GM20000 (cell line): ENCODE data around the gene PACS1.

ENCODE experiments used
- DNase-seq: peaks from one replicate; pipeline ENCODE4 v3.0.0; 2012; ENCODE audit warnings: low spot score
- TF ChIP-seq, protein P1 (sequence below): IDR thresholded peaks from 2 replicates; pipeline ENCODE4 v1.5.1; 2012; ENCODE audit warnings: mild to moderate bottlenecking, control low read depth; ENCODE audit errors: extremely low read depth, missing control alignments

Gene PACS1

DNA sequence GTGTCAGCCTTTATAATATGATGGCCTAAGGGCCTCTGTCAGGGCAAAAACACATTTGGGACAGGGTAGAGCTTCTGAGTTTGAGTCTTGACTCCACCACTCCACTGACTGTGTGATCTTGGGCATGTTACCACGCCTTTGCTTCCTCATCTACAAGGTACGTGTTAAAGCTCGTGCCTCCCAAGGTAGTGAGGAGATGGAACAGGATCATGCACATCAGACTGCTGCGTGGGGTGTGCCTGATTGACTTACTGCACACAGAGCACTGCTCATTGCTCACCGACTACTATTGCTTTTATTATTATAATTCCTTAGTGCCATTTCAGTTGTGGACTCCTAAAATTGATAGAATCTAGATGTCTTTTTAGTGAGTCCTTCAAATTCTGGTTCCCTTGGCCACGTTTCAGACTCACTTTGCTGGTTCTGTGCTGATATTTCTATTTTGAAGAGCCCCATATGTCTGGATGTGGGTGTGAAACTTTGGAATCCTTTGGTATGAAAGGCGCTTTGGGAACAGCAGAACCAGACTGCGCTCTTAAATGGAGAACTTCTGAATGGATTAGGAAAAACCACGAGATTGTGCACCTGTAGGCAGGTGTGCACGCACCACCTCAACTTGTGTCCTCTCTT, 154.3 kb downstream of the PACS1 start:
- TF ChIP-seq, protein P1, sequence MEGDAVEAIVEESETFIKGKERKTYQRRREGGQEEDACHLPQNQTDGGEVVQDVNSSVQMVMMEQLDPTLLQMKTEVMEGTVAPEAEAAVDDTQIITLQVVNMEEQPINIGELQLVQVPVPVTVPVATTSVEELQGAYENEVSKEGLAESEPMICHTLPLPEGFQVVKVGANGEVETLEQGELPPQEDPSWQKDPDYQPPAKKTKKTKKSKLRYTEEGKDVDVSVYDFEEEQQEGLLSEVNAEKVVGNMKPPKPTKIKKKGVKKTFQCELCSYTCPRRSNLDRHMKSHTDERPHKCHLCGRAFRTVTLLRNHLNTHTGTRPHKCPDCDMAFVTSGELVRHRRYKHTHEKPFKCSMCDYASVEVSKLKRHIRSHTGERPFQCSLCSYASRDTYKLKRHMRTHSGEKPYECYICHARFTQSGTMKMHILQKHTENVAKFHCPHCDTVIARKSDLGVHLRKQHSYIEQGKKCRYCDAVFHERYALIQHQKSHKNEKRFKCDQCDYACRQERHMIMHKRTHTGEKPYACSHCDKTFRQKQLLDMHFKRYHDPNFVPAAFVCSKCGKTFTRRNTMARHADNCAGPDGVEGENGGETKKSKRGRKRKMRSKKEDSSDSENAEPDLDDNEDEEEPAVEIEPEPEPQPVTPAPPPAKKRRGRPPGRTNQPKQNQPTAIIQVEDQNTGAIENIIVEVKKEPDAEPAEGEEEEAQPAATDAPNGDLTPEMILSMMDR = no peak

DNA sequence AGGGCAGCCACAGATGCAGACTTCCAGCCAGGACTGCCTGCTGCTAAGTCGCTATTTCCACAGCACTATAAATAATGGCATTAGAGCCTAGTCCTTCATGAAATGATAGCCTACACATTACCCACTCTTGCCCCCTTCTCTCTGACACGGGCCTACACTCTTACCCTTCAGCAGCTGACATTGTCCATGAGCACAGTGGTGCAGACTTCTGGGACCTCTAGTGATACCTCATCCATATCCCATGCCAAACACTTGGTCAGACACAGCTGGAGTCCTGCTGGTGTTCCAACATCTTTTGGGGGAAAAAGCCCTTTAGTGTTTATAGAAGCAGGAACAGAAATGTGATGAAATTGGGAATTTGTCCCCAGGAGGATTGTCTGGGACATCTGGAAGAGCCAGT, 155.0 kb downstream of the PACS1 start:
- TF ChIP-seq, protein P1 = no peak
- no peak for DNase-seq

More for the DNA sequence above, 154.3 kb downstream of the PACS1 start:
- DNase-seq = no peak

DNA sequence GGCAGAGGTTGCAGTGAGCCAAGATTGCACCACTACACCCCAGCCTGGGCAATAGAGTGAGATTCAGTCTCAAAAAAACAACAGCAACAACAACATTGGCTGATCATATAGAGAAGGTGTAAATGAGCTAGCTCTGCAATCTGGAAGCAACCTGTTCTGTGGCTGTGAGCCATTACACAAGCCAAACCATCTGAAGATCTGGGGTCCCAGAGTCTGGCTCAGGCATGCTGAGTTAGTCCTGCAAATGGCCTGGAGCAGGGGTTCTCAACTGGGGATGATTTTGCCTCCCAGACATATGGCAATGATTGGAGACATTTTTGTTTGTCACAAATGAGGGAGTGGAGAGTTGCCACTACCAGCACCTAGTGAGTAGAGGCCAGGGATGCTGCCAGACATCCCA, 156.0 kb downstream of the PACS1 start:
- TF ChIP-seq, protein P1 = no peak
- DNase-seq = no peak

DNA sequence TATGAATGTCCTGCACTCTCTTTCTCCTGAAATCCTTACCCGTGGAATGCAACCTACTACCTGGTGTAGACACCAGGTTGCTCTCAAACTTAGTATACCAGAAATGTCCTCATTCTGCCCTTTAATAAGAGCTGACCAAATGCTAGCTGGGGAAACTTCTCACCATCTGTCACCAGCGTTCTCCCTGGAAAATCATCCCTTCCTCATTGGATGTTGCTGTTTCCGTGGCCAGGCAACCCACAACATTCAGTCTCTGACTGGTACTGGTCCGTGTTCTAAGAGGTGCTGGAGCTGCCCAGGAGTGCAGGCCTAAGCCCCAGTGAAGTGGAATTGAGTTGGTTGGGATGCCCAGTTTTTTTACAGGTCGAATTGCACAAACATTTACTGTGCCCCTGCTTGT, 157.6 kb downstream of the PACS1 start:
- TF ChIP-seq, protein P1 = no peak
- no peak for DNase-seq

DNA sequence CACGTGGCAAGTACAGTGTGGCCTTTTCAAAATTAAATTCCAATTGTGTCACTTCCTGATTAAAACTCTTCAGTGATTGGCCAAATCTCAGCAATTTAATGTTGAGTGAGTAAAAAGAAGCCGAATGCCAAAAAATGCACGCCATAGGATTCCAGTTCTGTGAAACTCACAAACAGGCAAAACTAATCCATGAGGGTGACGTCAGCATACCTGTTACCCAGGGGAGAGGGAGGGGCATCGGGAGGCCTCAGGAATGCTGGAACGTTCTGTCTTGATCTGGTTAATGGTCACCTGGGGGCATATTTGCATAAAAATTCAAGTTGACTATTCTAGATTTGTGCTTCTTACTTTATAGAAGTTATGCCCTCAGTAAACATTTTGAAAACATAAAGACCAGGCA, 158.4 kb downstream of the PACS1 start:
- DNase-seq = no peak

DNA sequence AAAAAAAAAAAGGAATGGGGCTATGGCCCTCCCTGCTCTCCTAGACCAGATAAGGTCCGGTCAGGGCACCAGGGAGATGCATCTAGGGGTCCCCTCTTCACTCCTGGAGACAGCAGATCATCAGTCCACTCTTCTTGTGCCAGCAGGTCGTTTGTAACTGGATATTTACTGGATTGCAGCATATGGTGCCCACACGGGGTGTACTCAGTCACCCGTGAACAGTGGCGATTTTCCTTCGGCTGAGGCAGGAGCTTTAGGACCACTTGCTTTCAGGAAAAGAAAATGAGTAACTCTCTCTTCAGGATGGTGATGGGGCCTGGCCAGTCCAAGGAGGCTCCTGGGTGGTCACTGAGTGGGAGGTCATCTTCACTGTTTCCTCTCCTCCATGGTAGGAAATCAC, 160.1 kb downstream of the PACS1 start:
- TF ChIP-seq, protein P1 = no peak
- DNase-seq = no peak

More for the DNA sequence above, 158.4 kb downstream of the PACS1 start:
- TF ChIP-seq, protein P1 = no peak

DNA sequence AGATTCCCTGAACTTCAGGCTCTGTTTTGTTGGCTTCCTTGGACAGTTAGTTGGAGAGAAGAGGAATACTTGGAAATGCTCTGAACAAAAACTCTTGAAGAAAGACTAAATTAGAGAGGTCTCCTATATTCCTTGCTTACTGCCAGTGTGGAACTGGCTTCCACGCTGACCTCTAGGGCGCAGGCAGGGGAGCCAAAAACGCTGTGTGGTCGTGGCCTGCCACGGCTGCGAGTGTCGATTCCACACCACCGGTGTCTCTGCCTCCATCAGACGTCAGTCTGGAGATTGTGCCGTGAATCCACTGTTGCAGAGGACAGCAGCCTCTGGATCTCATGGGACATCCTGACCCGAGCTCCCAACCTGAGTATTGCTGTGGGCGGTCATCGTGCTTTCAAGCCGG, 160.9 kb downstream of the PACS1 start:
- DNase-seq = no peak
- TF ChIP-seq, protein P1 = no peak
